WTC11 (cell line): ENCODE measurements around the gene KANK3.

ENCODE experiments used
- CTCF ChIP-seq: fragments of 200-600 bp; IDR thresholded peaks from 2 replicates; pipeline ENCODE4 v1.8.0; 2022; ENCODE audit warnings: antibody characterized with exemption
- E2F4 ChIP-seq: sonication (generic); formaldehyde crosslinking; IDR thresholded peaks from 2 replicates; pipeline ENCODE4 v1.8.1; 2022; ENCODE audit warnings: low read depth, mild to moderate bottlenecking, moderate library complexity, missing genetic modification reagents, borderline replicate concordance
- HMGXB4 ChIP-seq: sonication (generic); formaldehyde crosslinking; IDR thresholded peaks from 2 replicates; pipeline ENCODE4 v1.8.1; 2023; ENCODE audit warnings: mild to moderate bottlenecking, moderate library complexity, missing genetic modification reagents
- USF1 ChIP-seq: sonication (generic); formaldehyde crosslinking; IDR thresholded peaks from 2 replicates; pipeline ENCODE4 v1.8.0; 2022; ENCODE audit warnings: mild to moderate bottlenecking, missing genetic modification reagents
- ZBTB21 ChIP-seq: sonication (generic); formaldehyde crosslinking; IDR thresholded peaks from 2 replicates; pipeline ENCODE4 v1.8.1; 2023; ENCODE audit warnings: mild to moderate bottlenecking, missing genetic modification reagents, borderline replicate concordance

GRCh38 chr19:8334458-8335342 lies 8.4 kb downstream of the KANK3 start:
- TF ChIP-seq USF1 (CRISPR knock-in tag), result no peak
- TF ChIP-seq CTCF, result no peak
- no peak for TF ChIP-seq ZBTB21
- 0 out of 2 replicates have a peak, but pooled peaks have one; percentile 30 for TF ChIP-seq E2F4 (CRISPR knock-in tag)
- TF ChIP-seq HMGXB4, result peak; percentile 57; the same call in 1 of the 2 replicates
